Ishikawa (cell line): ENCODE results near the gene FAM20C.

Source experiments
- MAX ChIP-seq: IDR thresholded peaks from 2 replicates; pipeline ENCODE4 v1.6.1; 2012
- TAF1 ChIP-seq: IDR thresholded peaks from 2 replicates; pipeline ENCODE4 v1.6.1; 2012; ENCODE audit warnings: low read depth, mild to moderate bottlenecking

GRCh38 chr7:156111-157007 lies 36.0 kb upstream of the FAM20C start:
- TF ChIP-seq TAF1 = no peak
- no peak for TF ChIP-seq MAX
